Mucosa of stomach (tissue), 1 donor: Measurements from ENCODE around the gene DUT.
"Not testable (repeated sequence)": the region's sequence is repeated elsewhere in the genome, so short reads cannot be mapped to it uniquely, and the experiment has no call there.

Source experiments
- H3K27me3 ChIP-seq: one replicate; pipeline ENCODE4 v1.7.0; 2013; ENCODE audit warnings: mild to moderate bottlenecking, low read length; ENCODE audit not compliant: control insufficient read depth, insufficient read depth
- H3K36me3 ChIP-seq: one replicate; pipeline ENCODE4 v1.7.0; 2013; ENCODE audit warnings: low read length; ENCODE audit not compliant: control insufficient read depth, insufficient read depth
- H3K4me1 ChIP-seq: one replicate; pipeline ENCODE4 v1.7.0; 2013; ENCODE audit warnings: mild to moderate bottlenecking, low read length; ENCODE audit not compliant: control insufficient read depth, insufficient read depth
- H3K4me3 ChIP-seq: one replicate; pipeline ENCODE4 v1.7.0; 2013; ENCODE audit warnings: low read length
- H3K9ac ChIP-seq: one replicate; pipeline ENCODE4 v1.7.0; 2013; ENCODE audit warnings: mild to moderate bottlenecking, low read length, moderate library complexity
- H3K9me3 ChIP-seq: one replicate; pipeline ENCODE4 v1.7.0; 2013; ENCODE audit warnings: mild to moderate bottlenecking, low read length, moderate library complexity; ENCODE audit not compliant: control insufficient read depth
- donor health status: Pancreatic carcinoma.

Gene DUT

DNA sequence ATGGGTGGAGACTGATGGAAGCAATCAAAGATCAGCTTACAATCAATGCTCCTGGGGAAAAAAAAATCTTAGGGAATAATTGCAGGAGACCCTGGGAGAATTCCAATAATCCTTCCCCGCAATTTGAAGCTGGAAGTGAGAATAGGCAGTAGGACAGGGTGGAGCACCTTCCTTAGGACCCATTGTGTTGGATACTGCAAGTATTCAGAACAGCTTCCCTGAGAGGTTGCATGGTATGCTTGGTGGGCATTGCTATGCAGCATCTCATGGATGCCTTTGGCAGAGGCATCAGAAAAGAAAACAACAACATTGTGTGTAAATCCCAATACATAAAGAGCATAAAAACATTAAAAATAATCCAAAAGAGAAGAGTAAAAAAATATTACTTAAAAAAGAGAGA is 24.6 kb upstream of the DUT start:
- H3K9ac ChIP-seq = no peak overlapping the region
- no peak overlapping the region for H3K4me3 ChIP-seq
- no peaks in the 10 kb centered on the region for H3K9me3 ChIP-seq
- no peaks in the 10 kb centered on the region for H3K27me3 ChIP-seq
- H3K36me3 ChIP-seq = no peaks in the 10 kb centered on the region
- H3K4me1 ChIP-seq = no peaks in the 10 kb centered on the region

DNA sequence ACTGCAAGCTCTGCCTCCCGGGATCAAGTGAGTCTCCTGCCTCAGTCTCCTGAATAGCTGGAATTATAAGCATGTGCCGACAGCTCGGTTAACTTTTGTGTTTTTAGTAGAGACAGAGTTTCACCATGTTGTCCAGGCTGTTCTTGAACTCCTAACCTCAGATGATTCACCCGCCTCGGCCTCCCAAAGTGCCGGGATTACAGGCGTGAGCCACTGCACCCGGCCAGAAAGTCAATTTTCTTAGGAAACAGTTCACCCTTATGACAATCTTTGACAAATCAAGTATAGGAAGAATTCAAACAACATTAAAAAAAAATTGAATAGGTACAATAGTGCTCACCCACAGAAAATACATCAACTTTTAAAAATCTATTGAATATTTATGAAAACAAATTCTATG is 23.6 kb upstream of the DUT start:
- no peak overlapping the region for H3K9ac ChIP-seq
- no peaks in the 10 kb centered on the region for H3K9me3 ChIP-seq
- H3K27me3 ChIP-seq = no peaks in the 10 kb centered on the region
- no peaks in the 10 kb centered on the region for H3K4me1 ChIP-seq
- H3K4me3 ChIP-seq = no peak overlapping the region
- no peaks in the 10 kb centered on the region for H3K36me3 ChIP-seq

DNA sequence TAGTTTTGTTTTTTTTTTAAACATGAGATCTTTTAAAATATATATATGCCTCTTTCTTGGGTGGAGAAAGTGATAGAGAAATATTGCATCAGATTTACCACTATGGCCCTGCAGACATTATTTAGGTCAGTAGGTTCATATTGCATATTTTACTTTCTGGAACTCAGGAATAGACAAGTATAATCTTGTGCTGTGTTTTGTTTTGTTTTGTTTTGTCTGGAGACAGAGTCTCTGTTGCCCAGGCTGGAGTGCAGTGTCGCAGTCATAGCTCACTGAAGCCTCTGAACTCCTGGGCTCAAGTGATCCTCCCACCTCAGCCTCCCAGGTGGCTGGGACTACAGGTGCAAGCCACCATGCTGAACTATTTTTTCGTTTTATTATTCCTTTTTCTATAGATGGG is 21.5 kb upstream of the DUT start:
- Histone ChIP-seq H3K36me3 (no peaks in the 10 kb centered on the region), H3K4me1 (no peaks in the 10 kb centered on the region), H3K9me3 (no peaks in the 10 kb centered on the region), H3K27me3 (no peaks in the 10 kb centered on the region), H3K4me3 (no peak overlapping the region), H3K9ac (no peak overlapping the region)

DNA sequence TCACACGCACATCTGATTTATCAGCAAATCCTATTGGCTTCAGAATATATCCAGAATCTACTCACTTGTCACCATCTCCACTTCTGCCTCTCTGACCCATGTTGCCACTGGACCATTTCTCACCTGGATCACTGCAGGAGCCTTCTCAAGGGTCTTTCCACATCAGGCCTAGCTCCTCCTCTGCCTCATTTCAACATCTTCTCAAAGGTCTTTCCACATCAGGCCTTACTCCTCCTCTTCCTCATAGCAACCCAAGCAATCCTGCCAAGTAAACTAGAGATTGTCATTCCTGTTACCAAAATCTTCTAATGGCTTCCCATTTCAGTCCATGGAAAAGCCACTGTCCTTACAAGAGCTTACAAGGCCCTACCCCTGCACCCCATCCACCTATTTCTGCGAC is 18.0 kb upstream of the DUT start:
- Histone ChIP-seq H3K9ac (no peak overlapping the region), H3K4me3 (no peak overlapping the region), H3K27me3 (no peaks in the 10 kb centered on the region), H3K4me1 (no peaks in the 10 kb centered on the region), H3K36me3 (no peaks in the 10 kb centered on the region), H3K9me3 (no peaks in the 10 kb centered on the region)

DNA sequence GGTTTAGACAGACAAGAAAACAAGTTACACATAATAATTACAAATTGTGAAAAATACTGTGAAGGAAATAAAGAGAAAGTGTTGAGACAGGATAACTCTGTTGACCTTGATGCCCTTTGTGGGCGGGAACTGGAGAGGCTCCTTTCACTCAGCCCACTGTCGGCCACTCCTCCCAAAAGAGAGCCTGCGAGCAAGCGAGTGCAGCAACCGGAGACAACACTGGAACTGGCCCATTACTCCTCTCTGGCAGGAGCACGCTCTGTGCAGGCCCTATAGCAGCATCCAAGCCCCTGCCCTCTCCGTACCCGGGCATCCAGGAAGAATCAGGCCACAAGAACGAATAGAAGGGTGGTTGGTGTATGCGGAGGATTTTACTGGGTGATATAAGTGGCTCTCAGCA is 16.2 kb upstream of the DUT start:
- no peaks in the 10 kb centered on the region for H3K27me3 ChIP-seq
- no peaks in the 10 kb centered on the region for H3K4me1 ChIP-seq
- H3K36me3 ChIP-seq = no peaks in the 10 kb centered on the region
- H3K9me3 ChIP-seq = no peaks in the 10 kb centered on the region
- H3K9ac ChIP-seq = no peak overlapping the region
- no peak overlapping the region for H3K4me3 ChIP-seq

DNA sequence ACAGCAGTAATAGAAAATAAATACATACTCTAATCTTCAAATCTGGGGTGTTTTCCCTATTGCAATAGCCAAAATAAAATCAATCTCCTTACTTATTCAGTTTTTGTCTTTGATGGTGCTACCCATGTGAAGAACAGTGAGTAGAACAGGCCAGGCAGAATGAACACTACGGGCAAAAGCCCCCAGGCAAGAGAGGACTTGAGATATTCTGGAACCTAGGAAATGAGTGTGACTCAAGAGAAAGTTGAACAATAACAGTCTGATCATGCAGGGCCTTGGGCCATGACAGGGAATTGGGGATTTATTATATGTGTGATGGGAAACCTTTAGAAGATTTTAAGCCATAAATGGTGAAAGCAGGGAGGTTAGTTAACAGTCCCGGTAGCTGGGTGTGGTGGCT is 14.0 kb upstream of the DUT start:
- H3K4me1 ChIP-seq = peaks cover under 1% of the 10 kb centered on the region
- H3K36me3 ChIP-seq = no peaks in the 10 kb centered on the region

DNA sequence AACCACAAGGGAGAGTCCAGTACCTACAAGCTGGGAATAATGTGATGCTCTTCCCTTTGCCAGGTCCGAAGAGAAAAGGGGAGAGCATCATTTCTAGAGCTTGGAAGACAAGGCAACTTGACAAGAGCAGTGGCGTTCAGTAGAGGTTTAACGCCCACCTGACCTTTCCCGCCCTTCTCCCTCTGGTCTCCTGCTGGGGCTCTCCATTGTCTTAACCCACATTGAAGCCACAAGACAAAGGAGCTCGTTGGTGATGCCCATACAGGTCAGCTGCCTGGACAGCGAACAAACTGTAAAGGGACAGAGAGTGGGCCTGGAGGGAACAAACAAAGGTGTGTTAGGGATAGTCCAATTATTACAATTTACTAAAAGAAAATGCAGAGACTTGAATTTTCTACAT is 13.1 kb upstream of the DUT start:
- H3K4me3 ChIP-seq = no peak overlapping the region
- H3K36me3 ChIP-seq = no peaks in the 10 kb centered on the region
- H3K9ac ChIP-seq = no peak overlapping the region
- no peaks in the 10 kb centered on the region for H3K27me3 ChIP-seq
- peaks cover 6% of the 10 kb centered on the region for H3K4me1 ChIP-seq
- H3K9me3 ChIP-seq = no peaks in the 10 kb centered on the region

More for the DNA sequence above, 14.0 kb upstream of the DUT start:
- Histone ChIP-seq H3K27me3 (no peaks in the 10 kb centered on the region), H3K9ac (no peak overlapping the region), H3K9me3 (no peaks in the 10 kb centered on the region), H3K4me3 (no peak overlapping the region)

DNA sequence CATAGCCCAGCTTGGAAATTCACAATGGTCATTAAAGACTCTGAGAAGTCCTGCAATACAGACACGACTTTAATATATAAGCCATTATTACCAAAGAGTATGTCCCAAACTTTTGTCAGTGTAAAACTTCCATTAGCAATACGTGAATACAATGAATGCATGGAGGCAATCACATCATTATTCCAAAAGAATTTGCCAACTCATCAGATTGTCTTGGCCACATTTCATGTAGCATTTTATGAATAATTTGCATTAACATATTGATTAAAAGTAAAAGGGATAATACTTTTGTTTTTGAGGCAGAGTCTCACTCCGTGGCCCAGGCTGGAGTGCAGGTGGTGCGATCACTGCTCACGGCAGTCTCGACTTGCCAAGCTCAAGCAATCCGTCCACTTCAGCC is 7.9 kb upstream of the DUT start:
- Histone ChIP-seq H3K9ac (no peak overlapping the region), H3K4me3 (no peak overlapping the region), H3K36me3 (no peaks in the 10 kb centered on the region), H3K27me3 (no peaks in the 10 kb centered on the region), H3K4me1 (peaks cover 6% of the 10 kb centered on the region), H3K9me3 (no peaks in the 10 kb centered on the region)

DNA sequence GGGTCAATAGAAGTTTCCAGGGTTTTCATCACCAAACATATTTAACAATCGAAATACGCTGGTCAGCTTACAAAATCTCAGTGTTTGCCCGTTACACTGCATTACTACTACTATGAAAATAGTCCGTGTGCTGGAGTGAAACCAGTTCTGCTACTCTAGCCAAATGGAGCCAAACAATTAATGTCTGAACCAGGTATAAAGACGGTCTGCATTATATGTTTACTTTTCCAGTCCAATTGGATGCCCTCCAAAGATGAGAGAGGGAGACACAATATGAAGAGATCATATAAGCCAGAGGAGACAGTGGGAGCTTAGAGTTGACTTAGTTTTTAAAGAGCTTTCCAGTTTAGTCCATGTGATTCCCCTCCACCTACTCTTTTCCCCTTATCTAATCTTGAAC is 6.3 kb upstream of the DUT start:
- Histone ChIP-seq H3K36me3 (no peaks in the 10 kb centered on the region), H3K9ac (no peak overlapping the region), H3K27me3 (no peaks in the 10 kb centered on the region), H3K9me3 (no peaks in the 10 kb centered on the region), H3K4me1 (peaks cover 6% of the 10 kb centered on the region), H3K4me3 (no peak overlapping the region)

DNA sequence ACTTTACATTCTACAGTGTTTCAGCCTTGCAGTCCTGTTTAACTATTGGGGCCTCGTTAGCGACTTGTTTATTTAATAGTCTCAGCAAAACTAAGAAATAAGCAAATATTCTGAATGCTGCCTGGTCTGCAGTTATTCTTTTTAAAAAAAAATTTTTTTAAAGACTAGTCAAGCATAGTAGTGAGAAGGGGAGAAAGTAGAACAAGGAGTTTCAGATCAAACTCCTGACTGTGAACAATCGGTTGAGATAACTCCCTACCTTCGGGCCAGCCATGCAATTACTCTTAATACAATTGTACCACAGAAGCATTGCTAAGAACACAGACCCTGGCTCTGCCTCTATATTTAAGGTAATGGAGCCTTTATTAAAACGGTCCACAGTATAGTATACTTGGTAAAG is 5.8 kb upstream of the DUT start:
- Histone ChIP-seq H3K27me3 (no peaks in the 10 kb centered on the region), H3K36me3 (no peaks in the 10 kb centered on the region), H3K4me1 (peaks cover 10% of the 10 kb centered on the region), H3K9me3 (no peaks in the 10 kb centered on the region), H3K4me3 (no peak overlapping the region), H3K9ac (no peak overlapping the region)

DNA sequence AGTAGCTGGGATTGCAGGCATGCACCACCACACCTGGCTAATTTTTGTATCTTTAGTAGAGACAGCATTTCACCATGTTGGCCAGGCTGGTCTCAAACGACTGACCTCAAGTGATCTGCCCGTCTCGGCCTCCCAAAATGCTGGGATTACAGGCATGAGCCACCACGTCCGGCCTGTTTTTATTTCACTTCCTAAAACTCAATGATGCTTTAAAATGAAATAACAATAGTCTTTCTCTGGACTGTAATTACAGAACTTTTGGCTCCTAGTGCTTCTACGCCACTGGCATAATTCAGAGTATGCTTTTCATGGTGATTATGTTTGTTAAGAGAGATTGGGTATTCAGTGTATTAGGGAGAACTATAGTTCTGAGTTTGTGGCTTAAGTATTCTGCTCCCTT is 5.0 kb upstream of the DUT start:
- H3K27me3 ChIP-seq, H3K4me3 ChIP-seq, H3K36me3 ChIP-seq, H3K9ac ChIP-seq, H3K9me3 ChIP-seq: not testable (repeated sequence)
- H3K4me1 ChIP-seq = peaks cover 12% of the 10 kb centered on the region

DNA sequence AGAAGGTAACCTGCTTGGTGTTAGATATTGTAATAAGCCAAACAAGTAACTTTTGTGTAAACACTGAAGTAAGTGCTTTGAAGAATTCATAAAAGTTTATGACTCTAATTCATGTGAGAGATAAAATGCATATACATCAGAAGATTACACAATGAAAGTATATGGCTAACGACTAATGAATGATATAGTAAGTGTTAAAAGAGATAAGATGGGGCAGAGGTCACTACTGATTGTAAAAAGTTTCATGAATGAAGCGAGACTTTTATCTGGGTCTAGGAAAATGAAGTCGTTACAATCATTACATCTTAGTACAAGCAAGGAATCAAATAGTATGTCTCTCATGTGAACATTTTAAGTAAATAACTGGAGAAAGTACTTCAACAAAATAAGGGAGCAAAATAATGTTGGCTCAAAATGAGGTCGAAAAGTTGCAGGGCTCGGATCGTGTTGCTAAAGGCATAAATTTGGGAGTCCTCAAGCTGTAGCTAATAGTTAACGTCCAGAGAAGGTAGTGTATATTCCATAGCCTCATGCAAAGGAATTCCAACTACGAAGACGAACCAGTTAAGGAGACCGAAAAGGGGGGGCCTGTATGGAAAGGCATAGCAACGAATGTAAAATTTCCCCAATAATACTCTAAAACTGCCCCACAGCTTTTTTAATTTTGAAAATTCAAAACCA is 984 bp upstream of the DUT start:
- no peaks in the 10 kb centered on the region for H3K36me3 ChIP-seq
- peaks cover 7% of the 10 kb centered on the region for H3K4me1 ChIP-seq
- H3K9ac ChIP-seq = peak overlapping the region; percentile 81

More for the DNA sequence above, 984 bp upstream of the DUT start:
- Histone ChIP-seq H3K27me3 (no peaks in the 10 kb centered on the region), H3K4me3 (no peak overlapping the region), H3K9me3 (no peaks in the 10 kb centered on the region)
